ENCODE results near the gene ERFL. TPM values are rescaled to one million over a fixed set of nuclear protein-coding genes. Genes with fewer than 3 reads are reported as not detected.

Gene ERFL
- total RNA-seq, 4 donors from 2014 or later = 0.22 TPM; not detected in 3

DNA sequence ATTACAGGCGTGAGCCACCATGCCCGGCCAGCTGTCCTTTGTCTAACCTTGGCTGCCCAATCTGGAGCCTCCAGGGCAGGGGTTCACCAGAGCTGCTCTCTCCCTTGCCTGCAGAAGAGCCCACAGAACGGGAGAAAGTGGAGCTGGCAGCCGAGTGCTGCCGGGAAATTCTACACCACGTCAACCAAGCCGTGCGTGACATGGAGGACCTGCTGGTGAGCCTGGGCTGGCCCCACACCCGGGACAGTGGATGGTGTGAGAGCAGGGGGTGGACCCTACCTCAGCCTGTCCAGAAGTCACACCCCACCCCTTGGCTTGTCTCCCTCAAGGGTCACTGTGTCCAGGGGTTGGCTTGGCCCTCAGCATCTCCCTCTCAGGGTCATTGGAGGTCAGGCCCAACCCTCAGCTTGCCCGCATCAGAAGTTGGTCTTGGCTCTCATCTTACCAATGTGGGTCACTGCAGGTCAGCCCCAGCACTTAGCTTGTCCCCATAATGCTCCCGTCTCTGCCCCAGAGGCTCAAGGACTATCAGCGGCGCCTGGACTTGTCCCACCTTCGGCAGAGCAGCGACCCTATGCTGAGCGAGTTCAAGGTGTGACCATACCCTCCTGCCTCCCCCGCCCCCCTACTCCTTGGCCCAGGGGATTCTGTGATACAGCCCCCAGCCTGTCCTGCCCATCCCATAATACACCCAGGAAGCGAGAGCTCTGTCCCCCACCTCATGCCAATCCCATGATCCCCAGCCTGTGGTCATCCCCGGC, 24.9 kb downstream of the ERFL start:
- TF ChIP-seq, protein P1, sequence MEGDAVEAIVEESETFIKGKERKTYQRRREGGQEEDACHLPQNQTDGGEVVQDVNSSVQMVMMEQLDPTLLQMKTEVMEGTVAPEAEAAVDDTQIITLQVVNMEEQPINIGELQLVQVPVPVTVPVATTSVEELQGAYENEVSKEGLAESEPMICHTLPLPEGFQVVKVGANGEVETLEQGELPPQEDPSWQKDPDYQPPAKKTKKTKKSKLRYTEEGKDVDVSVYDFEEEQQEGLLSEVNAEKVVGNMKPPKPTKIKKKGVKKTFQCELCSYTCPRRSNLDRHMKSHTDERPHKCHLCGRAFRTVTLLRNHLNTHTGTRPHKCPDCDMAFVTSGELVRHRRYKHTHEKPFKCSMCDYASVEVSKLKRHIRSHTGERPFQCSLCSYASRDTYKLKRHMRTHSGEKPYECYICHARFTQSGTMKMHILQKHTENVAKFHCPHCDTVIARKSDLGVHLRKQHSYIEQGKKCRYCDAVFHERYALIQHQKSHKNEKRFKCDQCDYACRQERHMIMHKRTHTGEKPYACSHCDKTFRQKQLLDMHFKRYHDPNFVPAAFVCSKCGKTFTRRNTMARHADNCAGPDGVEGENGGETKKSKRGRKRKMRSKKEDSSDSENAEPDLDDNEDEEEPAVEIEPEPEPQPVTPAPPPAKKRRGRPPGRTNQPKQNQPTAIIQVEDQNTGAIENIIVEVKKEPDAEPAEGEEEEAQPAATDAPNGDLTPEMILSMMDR (IDR thresholded peaks at IDR 0.05; ENCODE audit: low read depth) = no peak

DNA sequence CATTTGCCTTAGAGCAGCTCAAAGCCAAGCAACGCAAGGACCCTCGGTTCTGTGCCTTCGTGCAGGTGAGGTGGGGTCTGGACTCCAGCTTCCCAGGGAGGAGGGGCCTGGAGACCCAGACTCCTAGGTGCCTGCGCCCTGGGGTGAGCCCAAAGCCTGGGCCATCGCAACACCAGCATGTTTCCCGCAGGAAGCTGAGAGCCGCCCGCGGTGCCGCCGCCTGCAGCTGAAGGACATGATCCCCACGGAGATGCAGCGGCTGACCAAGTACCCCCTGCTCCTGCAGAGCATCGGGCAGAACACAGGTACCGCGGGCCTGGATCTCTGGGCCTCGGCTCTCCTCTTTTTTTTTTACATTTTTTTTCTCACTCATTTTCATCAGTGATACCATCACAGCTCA, 25.7 kb downstream of the ERFL start:
- TF ChIP-seq, protein P1 (IDR thresholded peaks at IDR 0.05; ENCODE audit: low read depth) = no peak

DNA sequence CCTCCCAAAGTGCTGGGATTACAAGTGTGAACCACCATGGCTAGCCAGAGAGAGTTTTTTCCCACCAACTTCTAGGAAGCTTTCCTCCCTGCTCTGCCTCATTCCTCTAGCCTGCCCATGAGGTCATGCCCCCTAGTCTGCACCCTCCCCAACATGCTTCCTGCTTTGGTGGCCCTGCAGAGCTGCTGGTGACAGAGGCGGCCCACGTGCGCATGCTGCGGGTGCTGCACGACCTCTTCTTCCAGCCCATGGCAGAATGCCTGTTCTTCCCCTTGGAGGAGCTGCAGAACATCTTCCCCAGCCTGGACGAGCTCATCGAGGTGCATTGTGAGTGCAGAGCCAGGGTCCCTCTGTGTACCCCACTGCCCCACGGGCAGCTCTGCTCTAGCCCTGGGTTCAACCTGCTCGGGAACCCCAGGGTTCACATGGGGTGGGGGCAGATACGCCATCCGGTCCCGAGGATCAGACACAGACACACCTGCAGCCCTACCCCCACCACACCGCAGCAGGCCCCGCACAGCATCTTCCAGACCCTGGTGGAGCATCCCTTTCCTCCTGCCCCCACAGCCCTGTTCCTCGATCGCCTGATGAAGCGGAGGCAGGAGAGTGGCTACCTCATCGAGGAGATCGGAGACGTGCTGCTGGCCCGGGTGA, 26.4 kb downstream of the ERFL start:
- TF ChIP-seq, protein P1 (IDR thresholded peaks at IDR 0.05; ENCODE audit: low read depth) = no peak

DNA sequence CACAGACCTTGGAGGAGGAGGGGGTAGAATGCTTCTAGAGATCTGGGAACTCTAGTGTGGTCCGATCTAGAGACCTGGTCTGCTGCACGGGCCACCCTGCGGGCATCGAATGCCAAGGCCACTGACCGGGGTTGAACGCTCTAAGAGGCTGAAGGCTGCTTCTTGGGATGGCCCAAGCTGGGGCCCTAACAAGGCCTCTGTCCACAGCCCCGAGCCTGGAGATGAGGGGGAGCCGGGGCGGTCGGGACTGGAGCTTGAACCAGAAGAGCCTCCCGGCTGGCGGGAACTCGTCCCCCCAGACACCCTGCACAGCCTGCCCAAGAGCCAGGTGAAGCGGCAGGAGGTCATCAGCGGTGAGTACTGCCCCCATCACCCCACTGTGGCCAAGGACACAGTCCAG, 30.0 kb downstream of the ERFL start:
- TF ChIP-seq, protein P1 (IDR thresholded peaks at IDR 0.05; ENCODE audit: low read depth) = no peak

DNA sequence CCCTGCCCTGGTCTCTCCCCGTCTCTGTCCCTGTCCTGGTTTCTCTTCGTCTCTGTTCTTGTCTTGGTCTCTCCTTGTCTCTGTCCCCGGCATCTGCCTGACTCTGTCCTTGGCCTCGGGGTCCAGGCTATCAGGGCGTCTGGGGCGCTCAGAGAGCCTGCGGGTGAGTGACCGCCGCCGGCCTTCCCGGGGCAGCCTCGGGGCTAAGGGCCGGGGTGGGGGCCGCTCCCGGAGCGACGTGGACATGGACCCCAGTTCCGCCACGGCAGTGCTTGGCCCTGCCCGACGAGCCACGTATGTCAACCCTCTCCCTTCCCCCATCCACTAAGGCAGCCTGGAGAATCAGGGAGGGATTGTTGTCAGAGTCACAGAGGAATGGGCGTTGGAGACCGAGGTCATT, 30.4 kb downstream of the ERFL start:
- TF ChIP-seq, protein P1 (IDR thresholded peaks at IDR 0.05; ENCODE audit: low read depth) = no peak

DNA sequence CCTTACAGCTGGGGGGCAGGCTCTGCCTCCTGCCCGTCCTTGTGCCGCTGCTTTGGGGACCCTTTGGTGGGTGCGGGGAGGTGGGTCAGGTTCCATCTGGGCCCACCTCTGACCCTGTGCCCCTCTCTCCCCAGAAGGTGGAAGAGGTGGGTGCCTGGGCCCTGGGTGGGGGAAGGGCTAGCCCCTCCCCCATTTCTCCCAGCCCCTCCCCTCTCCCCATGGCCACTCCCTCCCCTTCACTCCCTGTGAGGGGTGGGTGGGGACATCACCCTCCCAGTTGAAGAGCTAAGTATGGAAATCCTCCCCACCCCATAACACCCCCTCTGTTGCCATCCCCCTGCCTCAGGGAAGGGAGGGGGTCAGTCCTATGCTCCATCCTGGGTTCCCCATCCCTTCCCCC, 31.1 kb downstream of the ERFL start:
- TF ChIP-seq, protein P1 (IDR thresholded peaks at IDR 0.05; ENCODE audit: low read depth) = no peak

DNA sequence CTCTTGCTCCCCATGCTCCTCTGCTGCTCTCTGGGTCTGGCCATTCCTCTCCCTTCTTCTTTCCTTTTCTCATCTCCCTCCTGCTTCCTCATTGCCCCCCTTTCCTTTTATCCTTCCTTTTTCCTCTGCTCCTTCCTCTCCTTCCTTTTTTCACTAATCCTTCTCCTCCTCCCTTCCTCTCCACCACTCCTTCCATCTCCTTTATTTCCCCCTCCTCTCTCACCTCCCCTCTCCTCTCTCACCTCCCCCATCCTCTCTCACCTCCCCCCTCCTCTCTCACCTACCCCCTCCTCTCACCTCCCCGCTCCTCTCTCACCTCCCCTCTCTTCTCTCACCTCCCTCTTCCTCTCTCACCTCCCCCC, 31.7 kb downstream of the ERFL start:
- TF ChIP-seq, protein P1 (IDR thresholded peaks at IDR 0.05; ENCODE audit: low read depth) = no peak

All from subcutaneous adipose tissue (tissue), 4 donors.